ENCODE data around the gene MED25. TPM values are rescaled to one million over a fixed set of nuclear protein-coding genes. Genes with fewer than 3 reads are reported as not detected.

Gene MED25
- total and polyA plus RNA-seq, 9 of the 15 experiments (the other 6 are each of a cell fraction or from before 2014, with no cell fraction given), result 4.1 to 93.9 (median 19.3) TPM

GRCh38 chr19:49849433-49850220 lies 31.5 kb downstream of the MED25 start (continued):
- no peak for TF ChIP-seq ZNF740 (CRISPR knock-in tag; IDR thresholded peaks at IDR 0.05)
- TF ChIP-seq ZNF740 (tag; IDR thresholded peaks at IDR 0.05), result no peak
- TF ChIP-seq GTF2A2 (tag; IDR thresholded peaks at IDR 0.05), result no peak
- no peak for TF ChIP-seq CAMTA2 (CRISPR knock-in tag; conservative IDR thresholded peaks at IDR 0.05)
- no peak for TF ChIP-seq TEAD4 (IDR thresholded peaks at IDR 0.05; ENCODE audit: low read length)
- TF ChIP-seq TEAD4 (CRISPR knock-in tag; IDR thresholded peaks at IDR 0.05; ENCODE audit: borderline replicate concordance), result no peak
- TF ChIP-seq KLF10 (CRISPR knock-in tag; IDR thresholded peaks at IDR 0.05), result no peak
- TF ChIP-seq DDX20 (tag; IDR thresholded peaks at IDR 0.05; ENCODE audit: low read depth), result no peak
- no peak for TF ChIP-seq MCM3 (IDR thresholded peaks at IDR 0.05)
- no peak for TF ChIP-seq MYNN (IDR thresholded peaks at IDR 0.05)
- TF ChIP-seq MYNN (CRISPR knock-in tag; IDR thresholded peaks at IDR 0.05), result no peak
- no peak for TF ChIP-seq ZZZ3 (IDR thresholded peaks at IDR 0.05)
- TF ChIP-seq JUNB (CRISPR knock-in tag; conservative IDR thresholded peaks at IDR 0.05), result no peak
- TF ChIP-seq ERF (CRISPR knock-in tag; IDR thresholded peaks at IDR 0.05), result no peak
- no peak for TF ChIP-seq XRCC5 (IDR thresholded peaks at IDR 0.05; ENCODE audit: low read depth, low read length)
- no peak for TF ChIP-seq THAP12 (CRISPR knock-in tag; IDR thresholded peaks at IDR 0.05)
- TF ChIP-seq SMAD2 (IDR thresholded peaks at IDR 0.05; ENCODE audit: low read depth, low read length), result no peak
- no peak for TF ChIP-seq ZNF764 (CRISPR knock-in tag; IDR thresholded peaks at IDR 0.05; ENCODE audit: low read depth)
- no peak for TF ChIP-seq HINFP (tag; conservative IDR thresholded peaks at IDR 0.05; ENCODE audit: low read depth)
- TF ChIP-seq TRIM25 (IDR thresholded peaks at IDR 0.05; ENCODE audit: borderline replicate concordance), result no peak
- 0 out of 2 replicates have a peak, but pooled peaks have one; percentile 59 for TF ChIP-seq NKRF (IDR thresholded peaks at IDR 0.05; ENCODE audit: borderline replicate concordance)

All from K562 (cell line).